Measurements from ENCODE around the gene GALR2. TPM values are rescaled to one million over a fixed set of nuclear protein-coding genes. Genes with fewer than 3 reads are reported as not detected.
A peak's percentile ranks its signal among the peaks of the same experiment; 100 is the strongest.

Gene GALR2
- total and polyA plus RNA-seq, 8 donors, result 0.48 TPM; not detected in 7

GRCh38 chr17:76048711-76049110 is 25.9 kb upstream of the GALR2 start:
- peaks cover 0 to 18% (median 9%) of the 10 kb centered on the region in 4 donors for H3K4me1 ChIP-seq
- peaks cover 71 to 100% (median 98%) of the 10 kb centered on the region in 4 donors for H3K36me3 ChIP-seq
- H3K9me3 ChIP-seq, result no peaks in the 10 kb centered on the region
- DNase-seq, result no peak
- no peak for TF ChIP-seq POLR2A (IDR thresholded peaks at IDR 0.05)
- TF ChIP-seq CTCF (IDR thresholded peaks at IDR 0.05), result no peak
- TF ChIP-seq EP300 (IDR thresholded peaks at IDR 0.05), result no peak
- no peak for TF ChIP-seq POLR2AphosphoS5 (IDR thresholded peaks at IDR 0.05)
- no peak overlapping the region for H3K4me3 ChIP-seq
- 79 to 83% (median 82%) methylated on average over 9 of the region's 9 CpGs for WGBS, 5 donors
- intact Hi-C loops (cut with DNase I; ENCODE audit: low total_unique reads), result no loop called here
- H3K27ac ChIP-seq, result no peak overlapping the region
- H3K27me3 ChIP-seq, result no peaks in the 10 kb centered on the region

GRCh38 chr17:76049239-76049638 is 25.3 kb upstream of the GALR2 start:
- Histone ChIP-seq H3K9me3 (no peaks in the 10 kb centered on the region), H3K27me3 (no peaks in the 10 kb centered on the region), H3K4me3 (no peak overlapping the region), H3K36me3 (peaks cover 66 to 100% (median 98%) of the 10 kb centered on the region in 4 donors), H3K4me1 (peaks cover 0 to 23% (median 11%) of the 10 kb centered on the region in 4 donors), H3K27ac (no peak overlapping the region)
- intact Hi-C loops (cut with DNase I; ENCODE audit: low total_unique reads), result no loop called here
- DNase-seq, result no peak
- whole genome bisulfite sequencing, 5 donors, result 86 to 94% (median 88%) methylated on average over 3 of the region's 3 CpGs
- no peak for TF ChIP-seq EP300 (IDR thresholded peaks at IDR 0.05)
- no peak for TF ChIP-seq POLR2AphosphoS5 (IDR thresholded peaks at IDR 0.05)
- no peak for TF ChIP-seq CTCF (IDR thresholded peaks at IDR 0.05)
- no peak for TF ChIP-seq POLR2A (IDR thresholded peaks at IDR 0.05)

GRCh38 chr17:76049836-76050537 is 24.6 kb upstream of the GALR2 start:
- no peak overlapping the region for H3K4me3 ChIP-seq
- peaks cover 0 to 31% (median 11%) of the 10 kb centered on the region in 4 donors for H3K4me1 ChIP-seq
- H3K27ac ChIP-seq, result no peak overlapping the region
- WGBS, 5 donors, result 88 to 95% (median 93%) methylated on average over 14 to 15 of the region's 15 CpGs
- intact Hi-C loops (cut with DNase I; ENCODE audit: low total_unique reads), result no loop called here
- H3K27me3 ChIP-seq, result no peaks in the 10 kb centered on the region
- H3K9me3 ChIP-seq, result no peaks in the 10 kb centered on the region
- H3K36me3 ChIP-seq, result peaks cover 64 to 100% (median 98%) of the 10 kb centered on the region in 4 donors
- TF ChIP-seq POLR2A (IDR thresholded peaks at IDR 0.05) (no peak), POLR2AphosphoS5 (IDR thresholded peaks at IDR 0.05) (no peak)
- no peak for DNase-seq

GRCh38 chr17:76050538-76051467 is 23.8 kb upstream of the GALR2 start:
- Histone ChIP-seq H3K4me3 (no peak overlapping the region), H3K27ac (no peak overlapping the region), H3K4me1 (peaks cover 0 to 33% (median 11%) of the 10 kb centered on the region in 4 donors), H3K36me3 (peaks cover 62 to 100% (median 98%) of the 10 kb centered on the region in 4 donors), H3K9me3 (no peaks in the 10 kb centered on the region), H3K27me3 (no peaks in the 10 kb centered on the region)
- TF ChIP-seq EP300 (IDR thresholded peaks at IDR 0.05) (no peak), CTCF (IDR thresholded peaks at IDR 0.05) (no peak), POLR2A (IDR thresholded peaks at IDR 0.05) (no peak), POLR2AphosphoS5 (IDR thresholded peaks at IDR 0.05) (no peak)
- peak in 1 of 2 donors; percentile 35 for DNase-seq
- WGBS, 5 donors, result 76 to 88% (median 85%) methylated on average over 11 of the region's 11 CpGs
- intact Hi-C loops (cut with DNase I; ENCODE audit: low total_unique reads), result no loop called here
